H9 (cell line): Measurements from ENCODE around the gene R3HDM1. TPM values are rescaled to one million over a fixed set of nuclear protein-coding genes. Genes with fewer than 3 reads are reported as not detected.

Experiments used
- DNase-seq: peaks from one replicate; pipeline ENCODE4 v3.0.0-alpha.2; 2017
- H2AFZ ChIP-seq: one replicate; pipeline ENCODE4 v1.6.1; 2013; ENCODE audit warnings: mild to moderate bottlenecking, low read length, control low read depth, moderate library complexity
- H2AK5ac ChIP-seq: 2 replicates; pipeline ENCODE4 v1.6.1; 2013; ENCODE audit warnings: low read length, control low read depth, mixed read lengths; ENCODE audit not compliant: insufficient read length
- H2BK120ac ChIP-seq: one replicate; pipeline ENCODE4 v1.6.1; 2013; ENCODE audit warnings: low read depth, mild to moderate bottlenecking, low read length, control low read depth, inconsistent platforms; ENCODE audit not compliant: poor library complexity, severe bottlenecking
- H2BK12ac ChIP-seq: 2 replicates; pipeline ENCODE4 v1.6.1; 2013; ENCODE audit warnings: low read length, control low read depth, mixed read lengths, low read depth; ENCODE audit not compliant: insufficient read length
- H2BK15ac ChIP-seq: 2 replicates; pipeline ENCODE4 v1.6.1; 2013; ENCODE audit warnings: low read depth, low read length, control low read depth
- H2BK20ac ChIP-seq: one replicate; pipeline ENCODE4 v1.6.1; 2013; ENCODE audit warnings: low read depth, mild to moderate bottlenecking, low read length, control low read depth, inconsistent platforms; ENCODE audit not compliant: poor library complexity, severe bottlenecking
- H2BK5ac ChIP-seq: 2 replicates; pipeline ENCODE4 v1.6.1; 2013; ENCODE audit warnings: low read length, control low read depth, mixed read lengths; ENCODE audit not compliant: insufficient read length
- H3K14ac ChIP-seq: 2 replicates; pipeline ENCODE4 v1.6.1; 2013; ENCODE audit warnings: low read length, control low read depth; ENCODE audit not compliant: insufficient read depth
- H3K18ac ChIP-seq: 2 replicates; pipeline ENCODE4 v1.6.1; 2013; ENCODE audit warnings: low read depth, mild to moderate bottlenecking, mixed read lengths, low read length, control low read depth; ENCODE audit not compliant: insufficient read length
- H3K23ac ChIP-seq: 2 replicates; pipeline ENCODE4 v1.6.1; 2013; ENCODE audit warnings: low read length, control low read depth, mixed read lengths, low read depth; ENCODE audit not compliant: insufficient read length
- H3K23me2 ChIP-seq: 2 replicates; pipeline ENCODE4 v1.6.1; 2013; ENCODE audit warnings: low read depth, mild to moderate bottlenecking, mixed read lengths, low read length, control low read depth; ENCODE audit not compliant: insufficient read length, poor library complexity, severe bottlenecking
- H3K27ac ChIP-seq: 2 replicates; pipeline ENCODE4 v1.5.1; 2013; ENCODE audit warnings: low read length, control low read depth, mixed read lengths, low read depth; ENCODE audit not compliant: insufficient read length
- H3K27me3 ChIP-seq: 2 replicates; pipeline ENCODE4 v1.6.1; 2013; ENCODE audit warnings: low read length, control low read depth, inconsistent platforms; ENCODE audit not compliant: insufficient read depth
- H3K4ac ChIP-seq: 2 replicates; pipeline ENCODE4 v1.6.1; 2013; ENCODE audit warnings: low read depth, mild to moderate bottlenecking, control low read depth, inconsistent platforms, low read length, moderate library complexity
- H3K4me1 ChIP-seq: 2 replicates; pipeline ENCODE4 v1.6.1; 2013; ENCODE audit warnings: low read length, control low read depth, inconsistent platforms; ENCODE audit not compliant: insufficient read depth
- H3K4me2 ChIP-seq: 2 replicates; pipeline ENCODE4 v1.6.1; 2013; ENCODE audit warnings: low read length, control low read depth, mixed read lengths; ENCODE audit not compliant: insufficient read length, insufficient read depth
- H3K56ac ChIP-seq: 2 replicates; pipeline ENCODE4 v1.6.1; 2013; ENCODE audit warnings: low read depth, mild to moderate bottlenecking, mixed read lengths, low read length, control low read depth; ENCODE audit not compliant: insufficient read length
- H3K79me1 ChIP-seq: 2 replicates; pipeline ENCODE4 v1.6.1; 2013; ENCODE audit warnings: low read depth, mild to moderate bottlenecking, moderate library complexity, low read length, control low read depth, inconsistent platforms; ENCODE audit not compliant: insufficient read depth, poor library complexity, severe bottlenecking
- H3K79me2 ChIP-seq: 2 replicates; pipeline ENCODE4 v1.6.1; 2013; ENCODE audit warnings: low read length, control low read depth, inconsistent platforms; ENCODE audit not compliant: insufficient read depth
- H3K9ac ChIP-seq: 2 replicates; pipeline ENCODE4 v1.6.1; 2013; ENCODE audit warnings: low read length, control low read depth, mixed read lengths; ENCODE audit not compliant: insufficient read length; ENCODE audit errors: extremely low read depth
- H3K9me3 ChIP-seq: one replicate; pipeline ENCODE4 v1.6.1; 2013; ENCODE audit warnings: low read depth, low read length, inconsistent platforms; ENCODE audit not compliant: control insufficient read depth
- H3T11ph ChIP-seq: one replicate; pipeline ENCODE4 v1.6.1; 2013; ENCODE audit warnings: mild to moderate bottlenecking, low read length, control low read depth, inconsistent platforms
- H4K20me1 ChIP-seq: one replicate; pipeline ENCODE4 v1.6.1; 2013; ENCODE audit not compliant: control insufficient read depth, insufficient read length, insufficient read depth
- H4K5ac ChIP-seq: 2 replicates; pipeline ENCODE4 v1.6.1; 2013; ENCODE audit warnings: low read depth, mild to moderate bottlenecking, mixed read lengths, low read length, control low read depth; ENCODE audit not compliant: insufficient read length
- H4K8ac ChIP-seq: replicated peaks from 2 replicates; pipeline ENCODE4 v1.6.1; 2013; ENCODE audit warnings: low read length, control low read depth, mixed read lengths, low read depth; ENCODE audit not compliant: insufficient read length
- H4K91ac ChIP-seq: 2 replicates; pipeline ENCODE4 v1.6.1; 2013; ENCODE audit warnings: low read depth, mild to moderate bottlenecking, moderate library complexity, mixed read lengths, low read length, control low read depth; ENCODE audit not compliant: insufficient read length
- H3K27ac Mint-ChIP-seq, 3 experiments: 2 replicates in 2 of 3; 3 replicates in 1 of 3; pipeline ENCODE4 v1.8.0; 2020 to 2021; ENCODE audit warnings: mixed read lengths in 3 of 3, mild to moderate bottlenecking in 1 of 3, moderate library complexity in 1 of 3
- H3K27me3 Mint-ChIP-seq: 2 replicates; pipeline ENCODE4 v1.8.0; 2021; ENCODE audit warnings: low read depth, mild to moderate bottlenecking, moderate library complexity, mixed read lengths
- H3K36me3 Mint-ChIP-seq, 3 experiments: 2 replicates in 2 of 3; 3 replicates in 1 of 3; pipeline ENCODE4 v1.8.0; 2020 to 2021; ENCODE audit warnings: low read depth in 3 of 3, mixed read lengths in 3 of 3; ENCODE audit not compliant: insufficient read depth in 1 of 3
- H3K4me1 Mint-ChIP-seq, 2 experiments: 2 replicates each; pipeline ENCODE4 v1.8.0; 2020; ENCODE audit warnings: mixed read lengths in 2 of 2
- H3K4me3 Mint-ChIP-seq, 2 experiments: 2 replicates in 1 of 2; 3 replicates in 1 of 2; pipeline ENCODE4 v1.8.0; 2020 to 2021; ENCODE audit warnings: mild to moderate bottlenecking in 2 of 2, mixed read lengths in 2 of 2, moderate library complexity in 1 of 2
- H3K9me3 Mint-ChIP-seq, 2 experiments: 2 replicates in 1 of 2; 3 replicates in 1 of 2; pipeline ENCODE4 v1.8.0; 2020; ENCODE audit warnings: mild to moderate bottlenecking in 2 of 2, mixed read lengths in 2 of 2, moderate library complexity in 1 of 2
- WGBS: extraction: QIAGEN DNeasy Blood & Tissue Kit; methylation state at CpG from one replicate; pipeline ENCODE4 v1.1.7; 2013; ENCODE audit warnings: missing lambda C conversion rate, low lambda C conversion rate, mixed read lengths; ENCODE audit not compliant: insufficient read length; ENCODE audit errors: extremely low coverage; 5-methylcytosine and 5-hydroxymethylcytosine counted together
- total RNA-seq: library from RNA; stranded (reverse); gene quantifications from 2 replicates; pipeline ENCODE4 v1.2.1, GENCODE V29; 2021
- TF ChIP-seq, protein P1 (sequence below): fragments of 200-600 bp; sonication (generic); conservative IDR thresholded peaks from 3 replicates; pipeline ENCODE4 v1.8.0; 2021; ENCODE audit warnings: antibody characterized with exemption, mild to moderate bottlenecking

The R3HDM1 gene
- total RNA-seq, 1 experiment from 2014 or later, result 58.8 TPM

DNA sequence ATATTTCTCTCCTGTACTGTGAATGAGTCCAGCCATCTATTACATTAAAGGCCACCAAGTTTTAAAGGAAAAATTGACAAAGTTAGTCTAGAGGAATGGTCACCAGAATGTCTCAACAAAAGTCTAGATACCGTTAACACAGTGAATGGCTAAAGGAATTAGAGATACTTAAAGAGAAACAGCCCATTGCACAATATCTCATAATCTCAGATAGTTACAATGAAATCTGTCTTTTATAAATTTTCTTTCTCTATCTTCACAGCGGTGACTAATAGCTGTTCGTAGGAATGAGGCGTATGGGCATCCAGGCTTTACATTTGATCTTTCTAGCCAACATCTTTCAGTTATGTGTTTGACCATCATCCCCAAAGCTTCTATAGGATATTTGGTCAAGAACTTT is 30.6 kb downstream of the R3HDM1 start:
- Histone ChIP-seq H4K8ac (no peak overlapping the region), H2BK20ac (no peak overlapping the region), H3K18ac (no peak overlapping the region), H3K4me2 (no peak overlapping the region), H3K4me1 (no peaks in the 10 kb centered on the region; the same call in 1 of the 2 replicates), H3T11ph (no peak overlapping the region), H3K23me2 (no peaks in the 10 kb centered on the region), H3K9me3 (no peaks in the 10 kb centered on the region), H3K14ac (no peak overlapping the region), H2BK12ac (no peak overlapping the region), H3K4ac (no peak overlapping the region), H4K20me1 (no peaks in the 10 kb centered on the region), H2BK5ac (no peak overlapping the region), H4K5ac (no peak overlapping the region), H3K56ac (no peak overlapping the region), H2BK120ac (no peak overlapping the region), H3K79me2 (peaks cover 2% of the 10 kb centered on the region; the same call in 1 of the 2 replicates), H3K27me3 (no peaks in the 10 kb centered on the region), H3K27ac (no peak overlapping the region), H2BK15ac (no peak overlapping the region), H3K79me1 (peaks cover 3% of the 10 kb centered on the region), H3K9ac (no peak overlapping the region), H3K23ac (no peak overlapping the region), H2AFZ (no peak overlapping the region), H4K91ac (no peak overlapping the region), H2AK5ac (no peak overlapping the region)
- TF ChIP-seq, protein P1, sequence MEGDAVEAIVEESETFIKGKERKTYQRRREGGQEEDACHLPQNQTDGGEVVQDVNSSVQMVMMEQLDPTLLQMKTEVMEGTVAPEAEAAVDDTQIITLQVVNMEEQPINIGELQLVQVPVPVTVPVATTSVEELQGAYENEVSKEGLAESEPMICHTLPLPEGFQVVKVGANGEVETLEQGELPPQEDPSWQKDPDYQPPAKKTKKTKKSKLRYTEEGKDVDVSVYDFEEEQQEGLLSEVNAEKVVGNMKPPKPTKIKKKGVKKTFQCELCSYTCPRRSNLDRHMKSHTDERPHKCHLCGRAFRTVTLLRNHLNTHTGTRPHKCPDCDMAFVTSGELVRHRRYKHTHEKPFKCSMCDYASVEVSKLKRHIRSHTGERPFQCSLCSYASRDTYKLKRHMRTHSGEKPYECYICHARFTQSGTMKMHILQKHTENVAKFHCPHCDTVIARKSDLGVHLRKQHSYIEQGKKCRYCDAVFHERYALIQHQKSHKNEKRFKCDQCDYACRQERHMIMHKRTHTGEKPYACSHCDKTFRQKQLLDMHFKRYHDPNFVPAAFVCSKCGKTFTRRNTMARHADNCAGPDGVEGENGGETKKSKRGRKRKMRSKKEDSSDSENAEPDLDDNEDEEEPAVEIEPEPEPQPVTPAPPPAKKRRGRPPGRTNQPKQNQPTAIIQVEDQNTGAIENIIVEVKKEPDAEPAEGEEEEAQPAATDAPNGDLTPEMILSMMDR, result no peak
- no peak overlapping the region for H3K4me3 Mint-ChIP-seq
- no peak overlapping the region for H3K27ac Mint-ChIP-seq
- H3K9me3 Mint-ChIP-seq, result no peaks in the 10 kb centered on the region
- no peaks in the 10 kb centered on the region for H3K27me3 Mint-ChIP-seq
- peaks cover 15 to 22% of the 10 kb centered on the region in 2 experiments for H3K4me1 Mint-ChIP-seq
- no CpG with 5 or more reads among the region's 4 CpGs for WGBS
- peaks cover 0 to 11% (median 2%) of the 10 kb centered on the region in 3 experiments; a peak in 4 of 7 replicates for H3K36me3 Mint-ChIP-seq
- no peak for DNase-seq
